Measurements from ENCODE around the gene SLC4A9.
"Not testable (repeated sequence)": the region's sequence is repeated elsewhere in the genome, so short reads cannot be mapped to it uniquely, and the experiment has no call there.

- TF ChIP-seq, protein P1, sequence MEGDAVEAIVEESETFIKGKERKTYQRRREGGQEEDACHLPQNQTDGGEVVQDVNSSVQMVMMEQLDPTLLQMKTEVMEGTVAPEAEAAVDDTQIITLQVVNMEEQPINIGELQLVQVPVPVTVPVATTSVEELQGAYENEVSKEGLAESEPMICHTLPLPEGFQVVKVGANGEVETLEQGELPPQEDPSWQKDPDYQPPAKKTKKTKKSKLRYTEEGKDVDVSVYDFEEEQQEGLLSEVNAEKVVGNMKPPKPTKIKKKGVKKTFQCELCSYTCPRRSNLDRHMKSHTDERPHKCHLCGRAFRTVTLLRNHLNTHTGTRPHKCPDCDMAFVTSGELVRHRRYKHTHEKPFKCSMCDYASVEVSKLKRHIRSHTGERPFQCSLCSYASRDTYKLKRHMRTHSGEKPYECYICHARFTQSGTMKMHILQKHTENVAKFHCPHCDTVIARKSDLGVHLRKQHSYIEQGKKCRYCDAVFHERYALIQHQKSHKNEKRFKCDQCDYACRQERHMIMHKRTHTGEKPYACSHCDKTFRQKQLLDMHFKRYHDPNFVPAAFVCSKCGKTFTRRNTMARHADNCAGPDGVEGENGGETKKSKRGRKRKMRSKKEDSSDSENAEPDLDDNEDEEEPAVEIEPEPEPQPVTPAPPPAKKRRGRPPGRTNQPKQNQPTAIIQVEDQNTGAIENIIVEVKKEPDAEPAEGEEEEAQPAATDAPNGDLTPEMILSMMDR (IDR thresholded peaks at IDR 0.05), result not testable (repeated sequence)
- TF ChIP-seq POLR2A (IDR thresholded peaks at IDR 0.05), result not testable (repeated sequence)
These were observed 16.1 kb upstream of the SLC4A9 start for GRCh38 chr5:140343849-140344248.
